ENCODE results near the gene SLC38A7. TPM values are rescaled to one million over a fixed set of nuclear protein-coding genes. Genes with fewer than 3 reads are reported as not detected.

The SLC38A7 gene
- total RNA-seq, 1 experiment from 2014 or later, result 26.6 TPM

DNA sequence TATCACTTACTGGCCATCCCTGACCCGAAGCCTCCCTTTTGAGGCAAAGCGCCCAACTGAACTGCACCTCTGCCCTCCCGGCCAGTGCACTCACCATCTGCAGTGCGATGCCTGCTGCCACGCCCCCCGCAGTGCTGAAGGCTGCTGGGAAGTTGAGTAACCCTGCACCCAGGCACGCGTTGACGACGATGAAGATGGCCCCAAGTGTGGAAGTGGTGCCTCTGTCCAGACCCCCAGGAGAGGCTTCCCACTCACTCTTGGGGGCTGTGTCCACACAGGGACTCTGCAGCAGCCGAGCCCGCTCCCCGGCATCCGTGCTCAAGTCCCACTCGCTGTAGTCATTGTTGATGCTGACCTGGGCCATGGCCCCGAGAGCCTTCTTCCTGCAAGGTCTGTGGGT lies 4.8 kb downstream of the SLC38A7 start:
- Mint-ChIP-seq H3K36me3 (ENCODE audit: insufficient read depth in 1 of 3, low read depth in 3 of 3) (peaks cover 12 to 44% (median 29%) of the 10 kb centered on the region in 3 experiments; a peak in 6 of 7 replicates), H3K9me3 (no peaks in the 10 kb centered on the region), H3K4me3 (no peak overlapping the region), H3K27ac (no peak overlapping the region), H3K4me1 (peaks cover 10 to 12% of the 10 kb centered on the region in 2 experiments), H3K27me3 (ENCODE audit: low read depth) (no peaks in the 10 kb centered on the region)
- Histone ChIP-seq H3K23ac (ENCODE audit: insufficient read length, low read depth, low read length) (no peak overlapping the region), H3T11ph (ENCODE audit: low read length) (no peak overlapping the region), H3K9ac (ENCODE audit: extremely low read depth, insufficient read length, low read length) (no peak overlapping the region), H4K91ac (ENCODE audit: insufficient read length, low read depth, low read length) (no peak overlapping the region), H2BK20ac (ENCODE audit: low read depth, low read length, poor library complexity, severe bottlenecking) (no peak overlapping the region), H3K56ac (ENCODE audit: insufficient read length, low read depth, low read length) (no peak overlapping the region), H3K79me1 (ENCODE audit: insufficient read depth, low read depth, low read length, poor library complexity, severe bottlenecking) (no peaks in the 10 kb centered on the region), H3K14ac (ENCODE audit: insufficient read depth, low read length) (no peak overlapping the region), H2BK120ac (ENCODE audit: low read depth, low read length, poor library complexity, severe bottlenecking) (no peak overlapping the region), H2BK15ac (ENCODE audit: low read depth, low read length) (no peak overlapping the region), H3K27me3 (ENCODE audit: insufficient read depth, low read length) (no peaks in the 10 kb centered on the region), H3K23me2 (ENCODE audit: insufficient read length, low read depth, low read length, poor library complexity, severe bottlenecking) (peaks cover 6% of the 10 kb centered on the region), H3K18ac (ENCODE audit: insufficient read length, low read depth, low read length) (no peak overlapping the region), H2AK5ac (ENCODE audit: insufficient read length, low read length) (no peak overlapping the region), H3K9me3 (ENCODE audit: control insufficient read depth, low read depth, low read length) (no peaks in the 10 kb centered on the region), H4K8ac (replicated peaks; ENCODE audit: insufficient read length, low read depth, low read length) (no peak overlapping the region), H3K4me1 (ENCODE audit: insufficient read depth, low read length) (no peaks in the 10 kb centered on the region; the same call in 1 of the 2 replicates), H4K20me1 (ENCODE audit: control insufficient read depth, insufficient read depth, insufficient read length) (no peaks in the 10 kb centered on the region), H2BK12ac (ENCODE audit: insufficient read length, low read depth, low read length) (no peak overlapping the region), H2BK5ac (ENCODE audit: insufficient read length, low read length) (no peak overlapping the region), H3K4ac (ENCODE audit: low read depth, low read length) (no peak overlapping the region), H3K27ac (ENCODE audit: insufficient read length, low read depth, low read length) (no peak overlapping the region), H2AFZ (ENCODE audit: low read length) (no peak overlapping the region), H3K4me2 (ENCODE audit: insufficient read depth, insufficient read length, low read length) (no peak overlapping the region), H3K79me2 (ENCODE audit: insufficient read depth, low read length) (no peaks in the 10 kb centered on the region), H4K5ac (ENCODE audit: insufficient read length, low read depth, low read length) (no peak overlapping the region)
- TF ChIP-seq, protein P1, sequence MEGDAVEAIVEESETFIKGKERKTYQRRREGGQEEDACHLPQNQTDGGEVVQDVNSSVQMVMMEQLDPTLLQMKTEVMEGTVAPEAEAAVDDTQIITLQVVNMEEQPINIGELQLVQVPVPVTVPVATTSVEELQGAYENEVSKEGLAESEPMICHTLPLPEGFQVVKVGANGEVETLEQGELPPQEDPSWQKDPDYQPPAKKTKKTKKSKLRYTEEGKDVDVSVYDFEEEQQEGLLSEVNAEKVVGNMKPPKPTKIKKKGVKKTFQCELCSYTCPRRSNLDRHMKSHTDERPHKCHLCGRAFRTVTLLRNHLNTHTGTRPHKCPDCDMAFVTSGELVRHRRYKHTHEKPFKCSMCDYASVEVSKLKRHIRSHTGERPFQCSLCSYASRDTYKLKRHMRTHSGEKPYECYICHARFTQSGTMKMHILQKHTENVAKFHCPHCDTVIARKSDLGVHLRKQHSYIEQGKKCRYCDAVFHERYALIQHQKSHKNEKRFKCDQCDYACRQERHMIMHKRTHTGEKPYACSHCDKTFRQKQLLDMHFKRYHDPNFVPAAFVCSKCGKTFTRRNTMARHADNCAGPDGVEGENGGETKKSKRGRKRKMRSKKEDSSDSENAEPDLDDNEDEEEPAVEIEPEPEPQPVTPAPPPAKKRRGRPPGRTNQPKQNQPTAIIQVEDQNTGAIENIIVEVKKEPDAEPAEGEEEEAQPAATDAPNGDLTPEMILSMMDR (conservative IDR thresholded peaks at IDR 0.05), result no peak
- WGBS (ENCODE audit: extremely low coverage, insufficient read length, low lambda C conversion rate), result no CpG with 5 or more reads among the region's 16 CpGs
- DNase-seq, result no peak
